Astrocyte (in vitro differentiated cells and primary cell): ENCODE results near the gene GTF2IRD1. TPM values are rescaled to one million over a fixed set of nuclear protein-coding genes. Genes with fewer than 3 reads are reported as not detected.
"Not testable (repeated sequence)": the region's sequence is repeated elsewhere in the genome, so short reads cannot be mapped to it uniquely, and the experiment has no call there.

Experiments
- DNase-seq: peaks from one replicate; pipeline ENCODE4 v3.0.0-alpha.2; 2010; ENCODE audit warnings: low read depth
- FAIRE-seq: peaks from 2 replicates; lab custom pipeline; 2011; peaks lifted over from hg19 to GRCh38; lab: Jason Lieb, UNC
- H2AFZ ChIP-seq: 2 replicates; pipeline ENCODE4 v1.6.0; 2012; ENCODE audit warnings: low read depth, low read length, inconsistent platforms
- H3K27ac ChIP-seq: 2 replicates; pipeline ENCODE4 v1.5.1; 2011; ENCODE audit warnings: low read depth, low read length, inconsistent platforms
- H3K27me3 ChIP-seq: 2 replicates; pipeline ENCODE4 v1.6.0; 2011; ENCODE audit warnings: low read length, inconsistent platforms; ENCODE audit not compliant: insufficient read depth
- H3K36me3 ChIP-seq: 2 replicates; pipeline ENCODE4 v1.5.1; 2011; ENCODE audit warnings: low read length, inconsistent platforms; ENCODE audit not compliant: insufficient read depth
- H3K4me1 ChIP-seq: 2 replicates; pipeline ENCODE4 v1.5.1; 2011; ENCODE audit warnings: low read length, inconsistent platforms; ENCODE audit not compliant: insufficient read depth
- H3K4me2 ChIP-seq: 2 replicates; pipeline ENCODE4 v1.6.0; 2012; ENCODE audit warnings: low read length, inconsistent platforms
- H3K4me3 ChIP-seq: 2 replicates; pipeline ENCODE4 v1.5.1; 2011; ENCODE audit warnings: low read depth, mild to moderate bottlenecking, low read length, inconsistent platforms; ENCODE audit not compliant: insufficient read depth
- H3K79me2 ChIP-seq: 2 replicates; pipeline ENCODE4 v1.6.0; 2012; ENCODE audit warnings: mild to moderate bottlenecking, low read length, inconsistent platforms; ENCODE audit not compliant: insufficient read depth
- H3K9ac ChIP-seq: 2 replicates; pipeline ENCODE4 v1.6.0; 2012; ENCODE audit warnings: mild to moderate bottlenecking, low read length, inconsistent platforms
- H3K9me3 ChIP-seq: 2 replicates; pipeline ENCODE4 v1.5.1; 2012; ENCODE audit warnings: low read depth, mild to moderate bottlenecking, low read length, inconsistent platforms; ENCODE audit not compliant: insufficient read depth
- H4K20me1 ChIP-seq: 2 replicates; pipeline ENCODE4 v1.6.0; 2012; ENCODE audit warnings: low read length, inconsistent platforms; ENCODE audit not compliant: insufficient read depth
- H3K27ac Mint-ChIP-seq: one replicate; pipeline ENCODE4 v1.8.0; 2021; ENCODE audit warnings: mild to moderate bottlenecking, mixed read lengths; ENCODE audit not compliant: unreplicated experiment
- H3K27me3 Mint-ChIP-seq: one replicate; pipeline ENCODE4 v1.8.0; 2021; ENCODE audit warnings: low read depth, mixed read lengths; ENCODE audit not compliant: unreplicated experiment
- H3K36me3 Mint-ChIP-seq: one replicate; pipeline ENCODE4 v1.8.0; 2021; ENCODE audit warnings: low read depth, mixed read lengths; ENCODE audit not compliant: unreplicated experiment
- H3K4me1 Mint-ChIP-seq: one replicate; pipeline ENCODE4 v1.8.0; 2021; ENCODE audit warnings: low read depth, mixed read lengths; ENCODE audit not compliant: unreplicated experiment
- H3K4me3 Mint-ChIP-seq: one replicate; pipeline ENCODE4 v1.8.0; 2021; ENCODE audit warnings: mild to moderate bottlenecking, moderate library complexity, mixed read lengths; ENCODE audit not compliant: unreplicated experiment
- H3K9me3 Mint-ChIP-seq: one replicate; pipeline ENCODE4 v1.8.0; 2021; ENCODE audit warnings: mild to moderate bottlenecking, mixed read lengths; ENCODE audit not compliant: unreplicated experiment
- EZH2 ChIP-seq: IDR thresholded peaks from 2 replicates; pipeline ENCODE4 v1.6.1; 2012; ENCODE audit warnings: mild to moderate bottlenecking, low read length, inconsistent platforms; ENCODE audit not compliant: insufficient read depth
- total RNA-seq: library from RNA; stranded (reverse); gene quantifications from 2 replicates; pipeline ENCODE4 v1.2.1, GENCODE V29; 2021
- TF ChIP-seq, protein P1 (sequence below): IDR thresholded peaks from 2 replicates; pipeline ENCODE4 v1.5.1; 2011; ENCODE audit warnings: low read depth, mild to moderate bottlenecking, inconsistent platforms, low read length, moderate library complexity; ENCODE audit not compliant: insufficient read depth

The GTF2IRD1 gene
- total RNA-seq, 1 donor from 2014 or later = 19.3 TPM

DNA sequence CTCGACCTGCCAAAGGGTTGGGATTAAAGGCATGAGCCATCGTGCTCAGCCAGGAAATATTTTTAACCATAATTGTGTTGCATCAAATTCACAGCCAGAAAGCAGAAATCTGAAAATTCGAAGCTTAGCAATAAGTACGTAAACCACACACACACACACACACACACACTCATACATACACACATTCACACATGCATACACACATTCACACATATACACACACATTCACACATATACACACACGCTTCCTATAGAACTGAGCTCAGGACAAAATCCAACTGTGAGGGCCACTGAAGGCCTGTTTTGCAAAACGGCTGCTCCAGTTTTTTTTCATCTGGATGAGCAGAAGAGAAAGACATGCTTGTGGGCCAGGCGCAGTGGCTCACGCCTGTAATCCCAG lies 178.8 kb downstream of the GTF2IRD1 start:
- H3K4me1 Mint-ChIP-seq = peaks cover 15% of the 10 kb centered on the region
- no peak for FAIRE-seq
- Histone ChIP-seq H3K9me3 (no peaks in the 10 kb centered on the region), H3K9ac (no peak overlapping the region), H3K4me1 (peaks cover 9% of the 10 kb centered on the region), H2AFZ (no peak overlapping the region), H3K27ac (no peak overlapping the region), H4K20me1 (no peaks in the 10 kb centered on the region), H3K4me2 (no peak overlapping the region), H3K79me2 (no peaks in the 10 kb centered on the region), H3K27me3 (no peaks in the 10 kb centered on the region), H3K36me3 (no peaks in the 10 kb centered on the region), H3K4me3 (no peak overlapping the region)
- no peaks in the 10 kb centered on the region for H3K9me3 Mint-ChIP-seq
- DNase-seq = no peak
- TF ChIP-seq, protein P1, sequence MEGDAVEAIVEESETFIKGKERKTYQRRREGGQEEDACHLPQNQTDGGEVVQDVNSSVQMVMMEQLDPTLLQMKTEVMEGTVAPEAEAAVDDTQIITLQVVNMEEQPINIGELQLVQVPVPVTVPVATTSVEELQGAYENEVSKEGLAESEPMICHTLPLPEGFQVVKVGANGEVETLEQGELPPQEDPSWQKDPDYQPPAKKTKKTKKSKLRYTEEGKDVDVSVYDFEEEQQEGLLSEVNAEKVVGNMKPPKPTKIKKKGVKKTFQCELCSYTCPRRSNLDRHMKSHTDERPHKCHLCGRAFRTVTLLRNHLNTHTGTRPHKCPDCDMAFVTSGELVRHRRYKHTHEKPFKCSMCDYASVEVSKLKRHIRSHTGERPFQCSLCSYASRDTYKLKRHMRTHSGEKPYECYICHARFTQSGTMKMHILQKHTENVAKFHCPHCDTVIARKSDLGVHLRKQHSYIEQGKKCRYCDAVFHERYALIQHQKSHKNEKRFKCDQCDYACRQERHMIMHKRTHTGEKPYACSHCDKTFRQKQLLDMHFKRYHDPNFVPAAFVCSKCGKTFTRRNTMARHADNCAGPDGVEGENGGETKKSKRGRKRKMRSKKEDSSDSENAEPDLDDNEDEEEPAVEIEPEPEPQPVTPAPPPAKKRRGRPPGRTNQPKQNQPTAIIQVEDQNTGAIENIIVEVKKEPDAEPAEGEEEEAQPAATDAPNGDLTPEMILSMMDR = no peak
- no peak for TF ChIP-seq EZH2
- no peak overlapping the region for H3K27ac Mint-ChIP-seq
- H3K4me3 Mint-ChIP-seq = no peak overlapping the region
- peaks cover 2% of the 10 kb centered on the region for H3K27me3 Mint-ChIP-seq
- H3K36me3 Mint-ChIP-seq = no peaks in the 10 kb centered on the region

DNA sequence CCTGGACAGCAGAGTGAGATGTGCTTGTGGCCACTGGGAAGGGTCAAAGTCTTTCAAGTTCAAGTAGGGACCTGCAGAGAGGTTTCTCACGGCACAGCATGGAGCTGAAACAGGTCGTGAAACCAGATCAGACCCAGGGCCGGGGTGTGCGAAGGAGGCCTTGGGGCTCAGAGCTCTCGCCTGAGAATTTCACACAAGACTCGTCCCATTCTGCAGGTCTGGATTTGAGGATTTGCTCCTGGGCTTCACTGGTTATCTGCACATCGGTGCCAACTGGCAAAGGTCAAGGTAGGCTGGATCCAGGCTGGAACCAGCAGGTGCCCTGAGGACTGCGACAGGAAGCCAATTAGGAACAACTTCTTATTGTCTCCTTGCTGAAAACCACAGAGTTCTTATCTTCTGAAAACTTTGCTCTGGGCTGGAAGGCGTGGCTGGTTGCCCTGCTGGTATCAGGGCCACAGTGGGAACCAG lies 179.8 kb downstream of the GTF2IRD1 start:
- Histone ChIP-seq H2AFZ (no peak overlapping the region), H3K9me3 (no peaks in the 10 kb centered on the region), H4K20me1 (no peaks in the 10 kb centered on the region), H3K27me3 (no peaks in the 10 kb centered on the region), H3K36me3 (no peaks in the 10 kb centered on the region), H3K79me2 (no peaks in the 10 kb centered on the region), H3K4me2 (no peak overlapping the region), H3K9ac (no peak overlapping the region), H3K4me1 (peaks cover 9% of the 10 kb centered on the region), H3K4me3 (no peak overlapping the region), H3K27ac (no peak overlapping the region)
- Mint-ChIP-seq H3K36me3 (no peaks in the 10 kb centered on the region), H3K9me3 (no peaks in the 10 kb centered on the region), H3K27ac (no peak overlapping the region), H3K4me3 (no peak overlapping the region), H3K4me1 (peaks cover 11% of the 10 kb centered on the region), H3K27me3 (peaks cover 2% of the 10 kb centered on the region)
- FAIRE-seq (no peak), DNase-seq (no peak)
- TF ChIP-seq, protein P1 = no peak

DNA sequence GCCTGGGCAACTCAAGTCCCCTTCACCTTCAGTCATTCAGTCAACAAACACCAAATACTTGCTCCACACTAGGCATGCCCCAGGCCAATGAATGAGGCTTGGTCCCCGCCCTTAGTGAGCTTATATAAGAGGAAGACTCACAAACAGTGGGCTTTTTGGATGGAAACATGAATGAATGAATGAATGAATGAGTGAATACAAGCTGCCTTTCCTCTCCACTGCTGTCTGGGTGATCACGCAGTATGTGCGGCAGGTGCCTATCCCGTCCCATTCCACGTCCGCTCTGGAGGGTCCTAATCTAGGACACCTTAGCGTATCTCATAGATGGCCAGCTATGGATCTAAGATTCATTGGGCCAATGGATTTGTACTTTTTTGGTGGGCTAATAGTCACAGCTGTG lies 184.0 kb downstream of the GTF2IRD1 start:
- Mint-ChIP-seq H3K4me1 (peaks cover 11% of the 10 kb centered on the region), H3K27me3 (no peaks in the 10 kb centered on the region), H3K27ac (no peak overlapping the region), H3K4me3 (no peak overlapping the region), H3K36me3 (no peaks in the 10 kb centered on the region), H3K9me3 (no peaks in the 10 kb centered on the region)
- Histone ChIP-seq H3K9me3 (no peaks in the 10 kb centered on the region), H4K20me1 (no peaks in the 10 kb centered on the region), H3K4me2 (no peak overlapping the region), H3K9ac (no peak overlapping the region), H3K27me3 (no peaks in the 10 kb centered on the region), H3K36me3 (no peaks in the 10 kb centered on the region), H3K4me3 (no peak overlapping the region), H3K79me2 (no peaks in the 10 kb centered on the region), H3K4me1 (peaks cover 9% of the 10 kb centered on the region), H2AFZ (no peak overlapping the region), H3K27ac (no peak overlapping the region)
- no peak for DNase-seq
- TF ChIP-seq, protein P1 = no peak
- TF ChIP-seq EZH2 = no peak
- FAIRE-seq = no peak

DNA sequence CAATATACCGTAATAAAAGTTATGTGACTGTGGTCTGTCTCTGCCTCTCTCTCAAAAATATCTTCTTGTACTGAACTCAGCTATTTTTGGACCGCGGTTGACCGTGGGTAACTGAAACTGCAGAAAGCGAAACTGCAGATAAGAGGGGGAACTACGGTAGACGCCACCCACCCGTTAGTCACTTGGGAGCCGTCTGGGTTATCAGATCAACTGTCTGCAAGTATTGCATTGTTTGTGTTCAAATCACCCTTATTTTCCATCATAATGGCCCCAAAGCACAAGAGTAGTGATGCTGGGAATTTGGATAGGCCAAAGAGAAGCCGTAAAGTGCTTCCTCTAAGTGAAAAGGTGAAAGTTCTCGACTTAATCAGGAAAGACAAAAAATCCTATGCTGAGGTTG lies 196.3 kb downstream of the GTF2IRD1 start:
- H3K4me3 ChIP-seq = peak overlapping the region; percentile 32
- not testable (repeated sequence) for H3K4me3 Mint-ChIP-seq, H3K36me3 ChIP-seq, H3K36me3 Mint-ChIP-seq, H3K27ac Mint-ChIP-seq, H3K9me3 Mint-ChIP-seq, H3K9ac ChIP-seq, H3K4me1 ChIP-seq, H3K27ac ChIP-seq, H4K20me1 ChIP-seq, H3K79me2 ChIP-seq, H3K27me3 Mint-ChIP-seq, H3K9me3 ChIP-seq, FAIRE-seq, H3K27me3 ChIP-seq
- H3K4me2 ChIP-seq = peak overlapping the region; percentile 78
- peaks cover 11% of the 10 kb centered on the region for H3K4me1 Mint-ChIP-seq
- peak overlapping the region; percentile 29 for H2AFZ ChIP-seq
- DNase-seq = peak; percentile 72
